WERI-Rb-1 (cell line): Measurements from ENCODE around the gene TMCC2.
"Not testable (repeated sequence)": the region's sequence is repeated elsewhere in the genome, so short reads cannot be mapped to it uniquely, and the experiment has no call there.

ENCODE experiments used
- DNase-seq: peaks from one replicate; pipeline ENCODE4 v3.0.0-alpha.2; 2020
- H3K27ac ChIP-seq: fragments of 250-450 bp; sonication (Bioruptor Pico); 2 replicates; pipeline ENCODE4 v1.5.1; 2020; ENCODE audit warnings: mild to moderate bottlenecking, moderate library complexity
- H3K27me3 ChIP-seq: fragments of 250-450 bp; sonication (Bioruptor Pico); 2 replicates; pipeline ENCODE4 v1.5.1; 2021; ENCODE audit warnings: mild to moderate bottlenecking, low read depth, moderate library complexity; ENCODE audit not compliant: insufficient read depth, severe bottlenecking
- H3K36me3 ChIP-seq: fragments of 250-450 bp; sonication (Bioruptor Pico); 2 replicates; pipeline ENCODE4 v1.5.1; 2020; ENCODE audit warnings: mild to moderate bottlenecking, moderate library complexity
- H3K4me3 ChIP-seq: 2 replicates; pipeline ENCODE4 v1.5.1; 2011; ENCODE audit warnings: low read depth, mild to moderate bottlenecking, control low read depth, low read length
- H3K9me3 ChIP-seq: fragments of 250-450 bp; sonication (Bioruptor Pico); 2 replicates; pipeline ENCODE4 v1.5.1; 2021; ENCODE audit warnings: mild to moderate bottlenecking, moderate library complexity; ENCODE audit not compliant: severe bottlenecking
- CTCF ChIP-seq: IDR thresholded peaks from 2 replicates; pipeline ENCODE4 v1.5.1; 2011; ENCODE audit warnings: low read depth, mild to moderate bottlenecking, control low read depth, inconsistent platforms, low read length

The TMCC2 gene

GRCh38 chr1:205227584-205228013 is at the start of gene TMCC2:
Gene TMCC2 (plus strand): TSS chr1:205227946. CDS start chr1:205228565, 619 bp downstream.
- peaks cover 7% of the 10 kb centered on the region for H3K36me3 ChIP-seq
- 0 out of 2 replicates have a peak, but pooled peaks have one; percentile 7 for TF ChIP-seq CTCF
- H3K4me3 ChIP-seq: peak within 1 kb of the TSS; percentile 66
- H3K27ac ChIP-seq: peak within 1 kb of the TSS; percentile 53
- no peaks in the 10 kb centered on the region for H3K27me3 ChIP-seq
- DNase-seq: peak; percentile 100
- no peaks in the 10 kb centered on the region for H3K9me3 ChIP-seq

- Histone ChIP-seq H3K27ac (no peak overlapping the region), H3K36me3 (peaks cover 60% of the 10 kb centered on the region), H3K27me3 (no peaks in the 10 kb centered on the region), H3K4me3 (no peak overlapping the region), H3K9me3 (no peaks in the 10 kb centered on the region)
- no peak for TF ChIP-seq CTCF
- DNase-seq: no peak
Observed at GRCh38 chr1:205179842-205180241, 47.9 kb upstream of the TMCC2 start.

GRCh38 chr1:205180331-205180730 is 47.4 kb upstream of the TMCC2 start:
- not testable (repeated sequence) for H3K4me3 ChIP-seq, H3K27me3 ChIP-seq, DNase-seq, H3K9me3 ChIP-seq, H3K27ac ChIP-seq
- peaks cover 62% of the 10 kb centered on the region for H3K36me3 ChIP-seq

- peaks cover 69% of the 10 kb centered on the region for H3K36me3 ChIP-seq
- no peaks in the 10 kb centered on the region for H3K9me3 ChIP-seq
- TF ChIP-seq CTCF: no peak
- DNase-seq: no peak
- no peak overlapping the region for H3K4me3 ChIP-seq
- no peaks in the 10 kb centered on the region for H3K27me3 ChIP-seq
- no peak overlapping the region for H3K27ac ChIP-seq
Observed at GRCh38 chr1:205182930-205183329, 44.8 kb upstream of the TMCC2 start.

- no peak overlapping the region for H3K27ac ChIP-seq
- no peaks in the 10 kb centered on the region for H3K27me3 ChIP-seq
- no peak overlapping the region for H3K4me3 ChIP-seq
- no peak for DNase-seq
- H3K9me3 ChIP-seq: no peaks in the 10 kb centered on the region
- no peak for TF ChIP-seq CTCF
- H3K36me3 ChIP-seq: peaks cover 65% of the 10 kb centered on the region
Observed at GRCh38 chr1:205183676-205184335, 43.9 kb upstream of the TMCC2 start.

GRCh38 chr1:205186191-205186590 is 41.6 kb upstream of the TMCC2 start:
- H3K27me3 ChIP-seq: no peaks in the 10 kb centered on the region
- no peak for TF ChIP-seq CTCF

More at GRCh38 chr1:205186191-205186590, 41.6 kb upstream of the TMCC2 start:
- Histone ChIP-seq H3K27ac (no peak overlapping the region), H3K36me3 (peaks cover 53% of the 10 kb centered on the region), H3K4me3 (no peak overlapping the region), H3K9me3 (no peaks in the 10 kb centered on the region)
- no peak for DNase-seq
